GM19193 (cell line): Measurements from ENCODE around the gene SLC26A4.

ENCODE experiments used
- POLR2A ChIP-seq: IDR thresholded peaks from 4 replicates; pipeline ENCODE4 v1.6.1; 2011; ENCODE audit not compliant: insufficient read depth, insufficient read length; ENCODE audit errors: extremely low read depth

Gene SLC26A4

DNA sequence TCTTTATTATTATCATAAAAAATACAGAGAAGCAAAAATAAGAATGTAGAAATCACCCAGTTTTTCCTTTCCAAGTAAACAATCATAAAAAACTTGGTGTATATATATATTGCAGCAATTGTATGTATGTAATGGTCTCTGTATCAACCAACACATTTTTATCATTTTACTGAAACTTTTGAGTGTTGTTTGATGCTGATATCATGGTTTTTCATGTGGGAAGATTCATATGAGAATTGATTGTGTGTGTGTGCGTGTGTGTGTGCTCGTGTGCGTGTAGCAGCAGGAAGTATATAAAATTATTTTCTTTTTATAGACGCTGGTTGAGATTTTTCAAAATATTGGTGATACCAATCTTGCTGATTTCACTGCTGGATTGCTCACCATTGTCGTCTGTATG lies 22.3 kb downstream of the SLC26A4 start:
- TF ChIP-seq POLR2A: no peak

GRCh38 chr7:107684287-107684686 lies 23.7 kb downstream of the SLC26A4 start:
- TF ChIP-seq POLR2A: no peak

- TF ChIP-seq POLR2A: no peak
These were observed 24.4 kb downstream of the SLC26A4 start for GRCh38 chr7:107684947-107685463.

- TF ChIP-seq POLR2A: no peak
These were observed 26.3 kb downstream of the SLC26A4 start for GRCh38 chr7:107686816-107687387.

GRCh38 chr7:107687656-107688055 lies 27.0 kb downstream of the SLC26A4 start:
- no peak for TF ChIP-seq POLR2A

DNA sequence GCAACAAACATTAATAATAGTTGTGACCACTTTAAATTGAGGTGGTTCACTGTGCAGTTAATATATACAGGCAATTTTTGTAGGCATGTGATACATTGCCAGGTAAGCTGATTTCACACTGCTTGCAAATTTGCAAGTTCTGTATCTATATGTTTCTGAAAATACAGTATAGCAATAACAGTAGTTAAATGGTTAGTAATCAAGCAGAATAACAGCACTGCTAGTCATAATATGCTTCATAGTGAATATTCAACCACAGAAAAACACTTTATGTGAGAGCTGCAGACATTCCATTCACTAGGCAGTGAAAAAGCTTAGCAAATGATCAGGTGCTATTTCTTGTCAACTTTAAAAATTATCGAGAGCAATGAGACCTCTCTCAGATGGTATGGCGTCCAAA lies 28.9 kb downstream of the SLC26A4 start:
- TF ChIP-seq POLR2A: no peak

DNA sequence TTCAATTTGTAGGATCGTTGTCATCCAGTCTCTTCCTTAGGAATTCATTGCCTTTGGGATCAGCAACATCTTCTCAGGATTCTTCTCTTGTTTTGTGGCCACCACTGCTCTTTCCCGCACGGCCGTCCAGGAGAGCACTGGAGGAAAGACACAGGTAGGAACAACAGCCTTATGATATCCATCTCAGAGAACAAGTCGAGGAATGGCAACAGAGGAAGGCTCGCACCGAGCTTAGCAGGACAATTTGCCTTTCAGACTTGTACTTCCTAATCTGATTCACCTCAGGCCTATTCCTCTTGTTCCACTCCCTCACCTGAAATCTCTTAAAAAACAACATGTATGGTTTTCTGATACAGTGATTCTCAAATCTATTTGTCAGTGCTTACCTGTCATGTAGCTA lies 29.5 kb downstream of the SLC26A4 start:
- no peak for TF ChIP-seq POLR2A

GRCh38 chr7:107690611-107691010 lies 30.0 kb downstream of the SLC26A4 start:
- TF ChIP-seq POLR2A: no peak

GRCh38 chr7:107691716-107692115 lies 31.1 kb downstream of the SLC26A4 start:
- no peak for TF ChIP-seq POLR2A

GRCh38 chr7:107692501-107692900 lies 31.9 kb downstream of the SLC26A4 start:
- no peak for TF ChIP-seq POLR2A

- TF ChIP-seq POLR2A: no peak
These were observed 32.8 kb downstream of the SLC26A4 start for GRCh38 chr7:107693396-107693795.

DNA sequence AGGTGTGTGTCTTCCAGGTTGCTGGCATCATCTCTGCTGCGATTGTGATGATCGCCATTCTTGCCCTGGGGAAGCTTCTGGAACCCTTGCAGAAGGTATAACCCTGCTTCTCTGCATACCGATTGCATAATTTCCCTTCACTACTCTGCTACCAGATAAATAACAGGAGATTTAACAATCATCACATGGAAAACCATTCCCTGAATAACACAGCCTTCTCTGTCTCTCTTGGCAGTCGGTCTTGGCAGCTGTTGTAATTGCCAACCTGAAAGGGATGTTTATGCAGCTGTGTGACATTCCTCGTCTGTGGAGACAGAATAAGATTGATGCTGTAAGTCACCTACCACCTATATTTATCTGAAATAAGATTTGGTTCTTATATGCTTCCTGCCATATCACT lies 33.8 kb downstream of the SLC26A4 start:
- no peak for TF ChIP-seq POLR2A

- no peak for TF ChIP-seq POLR2A
These were observed 35.8 kb downstream of the SLC26A4 start for GRCh38 chr7:107696330-107696946.

DNA sequence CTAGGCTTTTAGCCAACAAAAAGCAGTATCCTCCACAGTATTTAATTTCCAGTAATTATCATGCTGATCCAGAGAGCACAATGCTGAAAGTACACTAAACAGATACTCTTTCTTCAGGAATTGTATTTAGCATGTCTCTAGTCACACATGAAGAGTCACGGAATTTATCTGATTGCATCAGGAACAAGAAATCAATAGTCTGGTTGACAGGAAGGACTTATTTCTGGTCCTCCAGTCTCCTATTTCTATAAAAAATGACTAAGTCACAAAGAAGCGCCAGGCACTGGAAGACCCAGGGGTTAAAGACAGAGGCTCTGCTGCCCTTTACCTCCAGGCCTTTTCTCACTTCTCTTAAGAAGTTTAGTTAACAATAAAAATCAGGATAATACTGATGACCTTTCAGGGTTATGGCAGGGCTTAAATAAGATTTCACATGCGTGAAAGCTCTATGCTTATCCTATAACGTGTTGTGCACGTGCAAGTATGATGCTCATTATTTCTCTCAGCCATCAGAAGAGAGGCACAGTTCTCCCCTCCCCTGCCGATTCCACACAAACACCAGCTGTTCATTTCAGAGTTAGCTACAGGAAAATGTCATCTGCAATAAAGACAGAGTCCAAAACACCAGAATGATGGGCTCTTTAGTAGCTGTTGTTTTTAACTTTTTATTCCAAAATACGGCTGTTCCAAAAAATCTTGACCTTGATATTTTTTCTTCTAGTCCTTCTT lies 36.9 kb downstream of the SLC26A4 start:
- no peak for TF ChIP-seq POLR2A

DNA sequence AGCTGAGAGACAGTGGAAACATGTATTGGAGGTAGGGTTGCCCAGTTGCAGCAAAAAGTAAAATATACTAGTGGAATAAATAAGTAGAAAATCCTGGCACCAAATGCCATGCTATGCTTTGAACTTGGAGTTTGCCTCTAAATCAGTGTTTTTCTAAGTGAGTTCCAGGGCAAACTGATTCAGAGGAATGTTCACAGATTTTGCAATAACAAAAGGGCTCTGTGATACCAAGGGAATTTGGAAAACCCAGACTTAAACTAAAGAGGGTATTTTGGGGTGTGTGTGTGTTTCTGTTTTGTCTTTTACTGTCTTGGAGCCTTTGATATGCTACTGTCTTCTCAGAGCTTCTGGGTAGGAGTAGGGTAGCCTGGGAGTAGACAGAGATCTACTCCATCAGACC lies 39.9 kb downstream of the SLC26A4 start:
- no peak for TF ChIP-seq POLR2A

DNA sequence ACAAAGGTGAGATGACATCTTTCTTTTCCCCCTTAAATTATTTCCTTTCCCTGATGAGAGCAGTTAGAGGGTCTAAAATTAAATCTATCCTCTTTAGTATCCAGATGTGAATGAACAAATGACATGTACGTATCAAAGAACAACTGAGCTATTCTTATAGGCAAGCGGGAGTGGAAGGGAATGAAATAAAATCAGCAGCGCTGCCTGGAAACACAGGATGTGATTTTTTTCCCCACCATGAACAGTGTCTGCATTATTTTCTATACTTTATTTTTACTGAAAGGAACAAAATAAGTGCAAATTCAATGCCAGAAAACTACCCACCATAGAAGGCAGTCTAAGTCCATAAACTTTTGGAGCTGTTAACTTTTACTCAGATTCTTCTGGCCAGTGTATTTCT lies 40.6 kb downstream of the SLC26A4 start:
- TF ChIP-seq POLR2A: no peak

- no peak for TF ChIP-seq POLR2A
These were observed 42.6 kb downstream of the SLC26A4 start for GRCh38 chr7:107703219-107703618.

- no peak for TF ChIP-seq POLR2A
These were observed 43.2 kb downstream of the SLC26A4 start for GRCh38 chr7:107703872-107704271.
